Endodermal cell (in vitro differentiated cells): ENCODE measurements around the gene ADAMTS15. TPM values are rescaled to one million over a fixed set of nuclear protein-coding genes. Genes with fewer than 3 reads are reported as not detected.

Source experiments
- DNase-seq: peaks from one replicate; pipeline ENCODE4 v3.0.0-alpha.2; 2017
- H3K27ac ChIP-seq: 2 replicates; pipeline ENCODE4 v1.5.1; 2013; ENCODE audit warnings: mild to moderate bottlenecking, low read depth, low read length, moderate library complexity
- H3K27me3 ChIP-seq: 2 replicates; pipeline ENCODE4 v1.6.1; 2013; ENCODE audit warnings: mild to moderate bottlenecking, low read length, moderate library complexity; ENCODE audit not compliant: insufficient read depth, control insufficient read depth, poor library complexity, severe bottlenecking
- H3K36me3 ChIP-seq: 2 replicates; pipeline ENCODE4 v1.7.0; 2013; ENCODE audit warnings: mild to moderate bottlenecking, low read length, moderate library complexity; ENCODE audit not compliant: control insufficient read depth, insufficient read depth
- H3K4me1 ChIP-seq: one replicate; pipeline ENCODE4 v1.7.0; 2013; ENCODE audit warnings: low read length; ENCODE audit not compliant: control insufficient read depth, insufficient read depth
- H3K4me3 ChIP-seq: 2 replicates; pipeline ENCODE4 v1.5.1; 2013; ENCODE audit warnings: mild to moderate bottlenecking, low read length, moderate library complexity
- H3K9ac ChIP-seq: 2 replicates; pipeline ENCODE4 v1.6.1; 2013; ENCODE audit warnings: mild to moderate bottlenecking, low read length, moderate library complexity; ENCODE audit not compliant: poor library complexity, severe bottlenecking; ENCODE audit errors: extremely low read depth
- H3K9me3 ChIP-seq: 2 replicates; pipeline ENCODE4 v1.6.1; 2013; ENCODE audit warnings: mild to moderate bottlenecking, low read length, moderate library complexity; ENCODE audit not compliant: control insufficient read depth
- H3K27ac Mint-ChIP-seq: 2 replicates; pipeline ENCODE4 v1.8.0; 2020; ENCODE audit warnings: mixed read lengths
- H3K27me3 Mint-ChIP-seq: 2 replicates; pipeline ENCODE4 v1.8.0; 2021; ENCODE audit warnings: mild to moderate bottlenecking, mixed read lengths; ENCODE audit not compliant: insufficient read depth
- H3K36me3 Mint-ChIP-seq: 2 replicates; pipeline ENCODE4 v1.8.0; 2020; ENCODE audit warnings: low read depth, mixed read lengths
- H3K4me1 Mint-ChIP-seq: 2 replicates; pipeline ENCODE4 v1.8.0; 2020; ENCODE audit warnings: mixed read lengths
- H3K4me3 Mint-ChIP-seq: 2 replicates; pipeline ENCODE4 v1.8.0; 2020; ENCODE audit warnings: mild to moderate bottlenecking, moderate library complexity, mixed read lengths
- H3K9me3 Mint-ChIP-seq: 2 replicates; pipeline ENCODE4 v1.8.0; 2020; ENCODE audit warnings: mild to moderate bottlenecking, mixed read lengths
- CTCF ChIP-seq: fragments of 200-600 bp; sonication (generic); conservative IDR thresholded peaks from 2 replicates; pipeline ENCODE4 v1.5.0; 2021; ENCODE audit warnings: antibody characterized with exemption, mild to moderate bottlenecking
- WGBS, 2 experiments: methylation state at CpG; one replicate each; pipeline versions ENCODE4 v1.1.5 to v1.1.7; 2013; ENCODE audit warnings: missing lambda C conversion rate in 2 of 2, mixed read lengths in 1 of 2; ENCODE audit not compliant: insufficient coverage in 1 of 2, insufficient read length in 1 of 2; 5-methylcytosine and 5-hydroxymethylcytosine counted together
- total RNA-seq, 2 donors: library from RNA; stranded (reverse); fragmentation: NEBNext Ultra II Directional in 1 of 2; extraction: Animal tissue kit (Norgen Biotek cat#: 25700) in 1 of 2; gene quantifications; 2 replicates in 1 of 2; 3 replicates in 1 of 2; pipeline ENCODE4 v1.2.1, GENCODE V29; 2021

Gene ADAMTS15
- total RNA-seq, 2 donors from 2014 or later, result 0.27 to 1.0 TPM

GRCh38 chr11:130483124-130483523 lies 34.7 kb downstream of the ADAMTS15 start:
- no peaks in the 10 kb centered on the region for H3K36me3 Mint-ChIP-seq
- TF ChIP-seq CTCF, result no peak
- Histone ChIP-seq H3K9ac (no peak overlapping the region), H3K36me3 (no peaks in the 10 kb centered on the region), H3K27me3 (no peaks in the 10 kb centered on the region), H3K4me1 (no peaks in the 10 kb centered on the region), H3K27ac (no peak overlapping the region), H3K9me3 (peaks cover 4% of the 10 kb centered on the region), H3K4me3 (no peak overlapping the region)
- peaks cover 6% of the 10 kb centered on the region for H3K9me3 Mint-ChIP-seq
- peaks cover 5% of the 10 kb centered on the region for H3K4me1 Mint-ChIP-seq
- 83 to 92% methylated on average over 3 to 5 of the region's 5 CpGs for WGBS, 2 experiments
- H3K27ac Mint-ChIP-seq, result no peak overlapping the region
- H3K4me3 Mint-ChIP-seq, result no peak overlapping the region
- DNase-seq, result no peak
- no peaks in the 10 kb centered on the region for H3K27me3 Mint-ChIP-seq

GRCh38 chr11:130485983-130486382 lies 37.5 kb downstream of the ADAMTS15 start:
- no peaks in the 10 kb centered on the region for H3K36me3 ChIP-seq
- Mint-ChIP-seq H3K27ac (no peak overlapping the region), H3K4me1 (peaks cover 5% of the 10 kb centered on the region), H3K27me3 (no peaks in the 10 kb centered on the region), H3K9me3 (peaks cover 6% of the 10 kb centered on the region), H3K36me3 (no peaks in the 10 kb centered on the region), H3K4me3 (no peak overlapping the region)
- DNase-seq, result no peak
- no peak overlapping the region for H3K27ac ChIP-seq
- H3K27me3 ChIP-seq, result no peaks in the 10 kb centered on the region
- peaks cover 4% of the 10 kb centered on the region for H3K9me3 ChIP-seq
- TF ChIP-seq CTCF, result no peak
- H3K9ac ChIP-seq, result no peak overlapping the region
- no peaks in the 10 kb centered on the region for H3K4me1 ChIP-seq
- 97 to 99% methylated on average over 10 to 14 of the region's 14 CpGs for WGBS, 2 experiments
- no peak overlapping the region for H3K4me3 ChIP-seq

GRCh38 chr11:130486391-130486836 lies 38.0 kb downstream of the ADAMTS15 start:
- WGBS, 2 experiments, result 88 to 100% methylated on average over 11 to 16 of the region's 16 CpGs
- no peak overlapping the region for H3K27ac Mint-ChIP-seq
- peaks cover 4% of the 10 kb centered on the region for H3K9me3 ChIP-seq

More at GRCh38 chr11:130486391-130486836, 38.0 kb downstream of the ADAMTS15 start:
- no peaks in the 10 kb centered on the region for H3K27me3 ChIP-seq
- Mint-ChIP-seq H3K9me3 (peaks cover 6% of the 10 kb centered on the region), H3K36me3 (no peaks in the 10 kb centered on the region), H3K4me1 (peaks cover 5% of the 10 kb centered on the region), H3K27me3 (no peaks in the 10 kb centered on the region), H3K4me3 (no peak overlapping the region)
- H3K9ac ChIP-seq, result no peak overlapping the region
- H3K4me1 ChIP-seq, result no peaks in the 10 kb centered on the region
- no peak for TF ChIP-seq CTCF
- no peak for DNase-seq
- H3K36me3 ChIP-seq, result no peaks in the 10 kb centered on the region
- no peak overlapping the region for H3K27ac ChIP-seq
- no peak overlapping the region for H3K4me3 ChIP-seq
